Activated CD4-positive, CD25-positive, alpha-beta regulatory T cell treated with anti-CD3 and anti-CD28 coated beads, Interleukin-2, amount 50 U/mL, for 24 hours (primary cell): ENCODE data around the gene CRYM.
"Not testable (repeated sequence)": the region's sequence is repeated elsewhere in the genome, so short reads cannot be mapped to it uniquely, and the experiment has no call there.

Source experiments
- ATAC-seq, 2 donors: fragments of 150-1000 bp; cut with Tn5 transposase; one replicate each; pipeline ENCODE4 v1.10.0; 2021; ENCODE audit warnings: mild to moderate bottlenecking in 1 of 2, moderate library complexity in 1 of 2

The CRYM gene

GRCh38 chr16:21277045-21277926 lies 804 bp downstream of the CRYM start:
- no peak for ATAC-seq

GRCh38 chr16:21276090-21276489 lies 2.0 kb downstream of the CRYM start:
- ATAC-seq = no peak

GRCh38 chr16:21275529-21275928 lies 2.6 kb downstream of the CRYM start:
- no peak for ATAC-seq

GRCh38 chr16:21274172-21274726 lies 3.8 kb downstream of the CRYM start:
- ATAC-seq = no peak

GRCh38 chr16:21272763-21273162 lies 5.3 kb downstream of the CRYM start:
- ATAC-seq = not testable (repeated sequence)

GRCh38 chr16:21272253-21272652 lies 5.8 kb downstream of the CRYM start:
- ATAC-seq = no peak

- no peak for ATAC-seq
Observed at GRCh38 chr16:21268236-21268635, 9.9 kb downstream of the CRYM start.

- no peak for ATAC-seq
Observed at GRCh38 chr16:21267298-21267697, 10.8 kb downstream of the CRYM start.

- ATAC-seq = no peak
Observed at GRCh38 chr16:21265104-21265837, 12.8 kb downstream of the CRYM start.

GRCh38 chr16:21264571-21265036 lies 13.5 kb downstream of the CRYM start:
- ATAC-seq = no peak

GRCh38 chr16:21263640-21264570 lies 14.2 kb downstream of the CRYM start:
- ATAC-seq = no peak

- no peak for ATAC-seq
Observed at GRCh38 chr16:21262779-21263639, 15.1 kb downstream of the CRYM start.

- no peak for ATAC-seq
Observed at GRCh38 chr16:21260870-21261791, 17.0 kb downstream of the CRYM start.

GRCh38 chr16:21257284-21257683 lies 20.8 kb downstream of the CRYM start:
- no peak for ATAC-seq

GRCh38 chr16:21256636-21257035 lies 21.5 kb downstream of the CRYM start:
- ATAC-seq = no peak

GRCh38 chr16:21253470-21253869 lies 24.6 kb downstream of the CRYM start:
- no peak for ATAC-seq

- ATAC-seq = no peak
Observed at GRCh38 chr16:21250072-21250923, 27.8 kb downstream of the CRYM start.

- not testable (repeated sequence) for ATAC-seq
Observed at GRCh38 chr16:21248179-21248578, 29.9 kb downstream of the CRYM start.

GRCh38 chr16:21244518-21245215 lies 33.4 kb downstream of the CRYM start:
- ATAC-seq = no peak
